Fibroblast of lung (primary cell): Measurements from ENCODE around the gene ATRN. TPM values are rescaled to one million over a fixed set of nuclear protein-coding genes. Genes with fewer than 3 reads are reported as not detected.
"Not testable (repeated sequence)": the region's sequence is repeated elsewhere in the genome, so short reads cannot be mapped to it uniquely, and the experiment has no call there.

Source experiments
- DNase-seq, 2 donors: peaks; one replicate each; pipeline versions ENCODE4 v3.0.0 to v3.0.0-alpha.2; 2010; ENCODE audit warnings: low read depth in 2 of 2
- H2AFZ ChIP-seq: 2 replicates; pipeline ENCODE4 v1.5.1; 2012; ENCODE audit warnings: low read length, control low read depth, inconsistent platforms
- H3K27ac ChIP-seq: 2 replicates; pipeline ENCODE4 v1.5.1; 2011; ENCODE audit warnings: low read length, control low read depth; ENCODE audit not compliant: insufficient read depth
- H3K27me3 ChIP-seq: 2 replicates; pipeline ENCODE4 v1.5.1; 2011; ENCODE audit warnings: mild to moderate bottlenecking, low read length; ENCODE audit not compliant: control insufficient read depth, insufficient read depth
- H3K36me3 ChIP-seq: 2 replicates; pipeline ENCODE4 v1.5.1; 2011; ENCODE audit warnings: low read length; ENCODE audit not compliant: control insufficient read depth, insufficient read depth
- H3K4me1 ChIP-seq: 2 replicates; pipeline ENCODE4 v1.5.1; 2011; ENCODE audit warnings: low read length; ENCODE audit not compliant: control insufficient read depth, insufficient read depth; ENCODE audit errors: extremely low read depth
- H3K4me2 ChIP-seq: 2 replicates; pipeline ENCODE4 v1.5.1; 2011; ENCODE audit warnings: low read length, control low read depth; ENCODE audit not compliant: insufficient read depth; ENCODE audit errors: extremely low read depth
- H3K4me3 ChIP-seq, 4 experiments: fragments of 200-600 bp in 1 of 4; sonication (generic) in 1 of 4; replicated peaks in 1 of 4; 2 replicates each; pipeline ENCODE4 v1.5.1; 2011 to 2016; ENCODE audit warnings: low read length in 4 of 4, low read depth in 3 of 4, mild to moderate bottlenecking in 3 of 4, control low read depth in 2 of 4, inconsistent platforms in 1 of 4, mixed read lengths in 1 of 4; ENCODE audit not compliant: insufficient read depth in 1 of 4; ENCODE audit errors: control extremely low read depth in 1 of 4
- H3K79me2 ChIP-seq: 2 replicates; pipeline ENCODE4 v1.5.1; 2012; ENCODE audit warnings: mild to moderate bottlenecking, low read length, inconsistent platforms; ENCODE audit not compliant: control insufficient read depth, insufficient read depth
- H3K9ac ChIP-seq: 2 replicates; pipeline ENCODE4 v1.5.1; 2011; ENCODE audit warnings: mild to moderate bottlenecking, low read length, control low read depth; ENCODE audit not compliant: insufficient read depth
- H3K9me3 ChIP-seq: 2 replicates; pipeline ENCODE4 v1.5.1; 2012; ENCODE audit warnings: low read depth, low read length; ENCODE audit not compliant: control insufficient read depth, insufficient read depth
- H4K20me1 ChIP-seq: 2 replicates; pipeline ENCODE4 v1.5.1; 2011; ENCODE audit warnings: low read length; ENCODE audit not compliant: control insufficient read depth, insufficient read depth; ENCODE audit errors: extremely low read depth
- EZH2 ChIP-seq: IDR thresholded peaks from 2 replicates; pipeline ENCODE4 v1.5.1; 2012; ENCODE audit warnings: low read length, control low read depth, mild to moderate bottlenecking; ENCODE audit errors: missing control alignments
- polyA plus RNA-seq, 2 donors: library from polyadenylated mRNA; depleted of rRNA in 1 of 2; stranded (reverse) in 1 of 2; unstranded in 1 of 2; fragments of >200 nt; gene quantifications; 2 replicates each; pipeline ENCODE4 v1.2.1, GENCODE V29; 2011 to 2012; ENCODE audit warnings: missing spikeins in 1 of 2
- total RNA-seq: library from RNA; depleted of rRNA; stranded (reverse); fragments of >200 nt; gene quantifications from 2 replicates; pipeline ENCODE4 v1.2.1, GENCODE V29; 2014
- TF ChIP-seq, protein P1 (sequence below), 2 donors: IDR thresholded peaks in 1 of 2; conservative IDR thresholded peaks in 1 of 2; 1 replicate in 1 of 2; 2 replicates in 1 of 2; pipeline ENCODE4 v1.5.1; 2011 to 2012; ENCODE audit warnings: low read length in 2 of 2, control low read depth in 1 of 2, inconsistent platforms in 1 of 2, low read depth in 1 of 2, mild to moderate bottlenecking in 1 of 2

The ATRN gene
- total and polyA plus RNA-seq, 2 donors (not counting 1 experiment from before 2014, with no cell fraction given): 30.6 to 48.8 TPM

DNA sequence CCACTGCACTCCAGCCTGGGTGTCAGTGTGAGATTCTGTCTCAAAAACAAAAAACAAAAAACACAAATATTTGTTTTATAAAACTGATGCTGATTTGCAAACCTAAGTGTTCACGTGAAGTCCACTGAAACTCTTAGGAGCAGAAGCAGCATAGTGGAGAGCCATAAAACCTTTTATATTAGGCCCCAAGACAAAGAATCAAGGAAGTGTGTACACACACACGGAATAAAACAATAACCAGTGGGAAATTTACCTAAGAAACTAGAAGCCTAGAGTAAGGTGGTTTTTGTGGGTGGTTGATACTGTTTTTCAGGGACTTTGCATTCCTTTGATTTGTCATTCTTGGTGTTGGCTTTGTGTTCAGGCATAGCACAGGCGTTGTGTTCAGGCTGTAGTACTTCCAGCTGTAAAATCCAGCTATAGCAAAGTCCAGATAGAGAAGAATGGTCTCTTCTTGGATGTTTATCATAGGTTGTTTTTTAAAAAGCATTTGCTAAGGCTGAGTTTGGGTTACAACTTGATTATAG is 61.3 kb downstream of the ATRN start:
- Histone ChIP-seq H3K27ac (no peak overlapping the region), H3K36me3 (no peaks in the 10 kb centered on the region), H3K4me1 (no peaks in the 10 kb centered on the region), H3K9me3 (no peaks in the 10 kb centered on the region), H2AFZ (no peak overlapping the region), H3K27me3 (no peaks in the 10 kb centered on the region), H4K20me1 (no peaks in the 10 kb centered on the region), H3K79me2 (no peaks in the 10 kb centered on the region), H3K4me2 (no peak overlapping the region), H3K4me3 (no peak overlapping the region), H3K9ac (no peak overlapping the region)
- no peak for TF ChIP-seq EZH2
- TF ChIP-seq, protein P1, sequence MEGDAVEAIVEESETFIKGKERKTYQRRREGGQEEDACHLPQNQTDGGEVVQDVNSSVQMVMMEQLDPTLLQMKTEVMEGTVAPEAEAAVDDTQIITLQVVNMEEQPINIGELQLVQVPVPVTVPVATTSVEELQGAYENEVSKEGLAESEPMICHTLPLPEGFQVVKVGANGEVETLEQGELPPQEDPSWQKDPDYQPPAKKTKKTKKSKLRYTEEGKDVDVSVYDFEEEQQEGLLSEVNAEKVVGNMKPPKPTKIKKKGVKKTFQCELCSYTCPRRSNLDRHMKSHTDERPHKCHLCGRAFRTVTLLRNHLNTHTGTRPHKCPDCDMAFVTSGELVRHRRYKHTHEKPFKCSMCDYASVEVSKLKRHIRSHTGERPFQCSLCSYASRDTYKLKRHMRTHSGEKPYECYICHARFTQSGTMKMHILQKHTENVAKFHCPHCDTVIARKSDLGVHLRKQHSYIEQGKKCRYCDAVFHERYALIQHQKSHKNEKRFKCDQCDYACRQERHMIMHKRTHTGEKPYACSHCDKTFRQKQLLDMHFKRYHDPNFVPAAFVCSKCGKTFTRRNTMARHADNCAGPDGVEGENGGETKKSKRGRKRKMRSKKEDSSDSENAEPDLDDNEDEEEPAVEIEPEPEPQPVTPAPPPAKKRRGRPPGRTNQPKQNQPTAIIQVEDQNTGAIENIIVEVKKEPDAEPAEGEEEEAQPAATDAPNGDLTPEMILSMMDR (conservative IDR thresholded peaks at IDR 0.05 in 1 of 2, IDR thresholded peaks at IDR 0.05 in 1 of 2; ENCODE audit: low read depth in 1 of 2, low read length in 2 of 2): no peak
- peak in 1 of 2 donors; percentile 50 for DNase-seq

GRCh38 chr20:3537733-3538132 is 66.9 kb downstream of the ATRN start:
- DNase-seq, H3K36me3 ChIP-seq, H3K9me3 ChIP-seq, H2AFZ ChIP-seq, H3K79me2 ChIP-seq, H3K4me2 ChIP-seq, H3K4me1 ChIP-seq, H3K27me3 ChIP-seq, H3K4me3 ChIP-seq, H3K9ac ChIP-seq, H4K20me1 ChIP-seq, H3K27ac ChIP-seq: not testable (repeated sequence)

DNA sequence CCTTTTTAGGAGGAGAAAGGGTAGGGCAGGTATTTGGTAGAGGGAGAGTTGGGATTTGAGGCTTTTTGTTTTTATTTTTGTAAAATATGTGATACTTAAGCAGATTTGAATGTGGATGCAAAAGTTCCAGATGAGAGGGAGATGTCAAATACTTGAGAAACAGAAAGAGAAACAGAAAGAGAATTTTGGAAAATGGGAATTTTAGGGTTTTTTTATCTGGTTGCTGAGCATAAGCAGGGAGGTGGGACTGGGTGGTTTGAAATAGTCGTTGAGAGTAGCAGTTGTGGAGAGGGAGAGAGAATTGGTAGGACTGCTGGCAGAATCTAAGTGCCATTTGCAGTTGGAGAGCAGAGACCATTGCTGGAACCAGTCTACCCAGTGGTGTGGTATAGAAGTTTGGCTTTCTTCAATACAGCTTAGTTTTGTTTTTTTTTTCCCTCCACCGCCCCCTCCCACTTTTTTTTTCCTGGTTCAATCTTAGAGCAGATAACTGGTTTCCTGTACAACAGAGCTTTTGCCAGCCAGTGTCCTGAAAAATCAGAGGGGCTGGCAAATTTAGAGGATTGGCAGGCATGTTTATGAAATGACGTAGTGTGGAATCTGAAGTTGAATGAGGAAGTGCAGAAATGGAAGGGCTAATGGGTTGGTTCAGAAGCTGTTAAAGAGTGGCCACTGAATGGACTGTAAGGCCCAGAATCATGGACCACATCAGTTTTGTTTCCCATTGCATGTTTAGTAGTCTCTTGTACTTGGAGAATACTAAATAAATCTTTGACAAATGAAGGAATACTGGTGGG is 68.7 kb downstream of the ATRN start:
- H3K27me3 ChIP-seq: no peaks in the 10 kb centered on the region
- peak in 1 of 2 donors; percentile 4 for DNase-seq
- H3K4me3 ChIP-seq: peak overlapping the region in 1 of 4 experiments; percentile 18
- H3K9ac ChIP-seq: no peak overlapping the region
- no peaks in the 10 kb centered on the region for H3K79me2 ChIP-seq
- no peaks in the 10 kb centered on the region for H3K9me3 ChIP-seq
- no peak overlapping the region for H3K27ac ChIP-seq
- no peaks in the 10 kb centered on the region for H3K4me1 ChIP-seq
- no peaks in the 10 kb centered on the region for H3K36me3 ChIP-seq
- TF ChIP-seq EZH2: no peak
- TF ChIP-seq, protein P1 (conservative IDR thresholded peaks at IDR 0.05 in 1 of 2, IDR thresholded peaks at IDR 0.05 in 1 of 2; ENCODE audit: low read depth in 1 of 2, low read length in 2 of 2): no peak
- no peak overlapping the region for H3K4me2 ChIP-seq
- H4K20me1 ChIP-seq: no peaks in the 10 kb centered on the region
- no peak overlapping the region for H2AFZ ChIP-seq
